DMS114 treated with DMSO at 0.1 percent for 48 hours (cell line): ENCODE results near the gene TMEM132A.

Experiments used
- DNase-seq: peaks from one replicate; lab custom pipeline; 2025; ENCODE audit not compliant: unreplicated experiment; lab: John Stamatoyannopoulos, UW

Gene TMEM132A

GRCh38 chr11:60936467-60937143 lies 12.3 kb downstream of the TMEM132A start:
- no peak for DNase-seq

- no peak for DNase-seq
Observed at GRCh38 chr11:60937144-60937527, 12.9 kb downstream of the TMEM132A start.

- no peak for DNase-seq
Observed at GRCh38 chr11:60937811-60938210, 13.6 kb downstream of the TMEM132A start.

GRCh38 chr11:60938500-60938899 lies 14.2 kb downstream of the TMEM132A start:
- no peak for DNase-seq

- DNase-seq, result no peak
Observed at GRCh38 chr11:60939301-60939700, 15.0 kb downstream of the TMEM132A start.

GRCh38 chr11:60939855-60940254 lies 15.6 kb downstream of the TMEM132A start:
- DNase-seq, result no peak

GRCh38 chr11:60941371-60942119 lies 17.3 kb downstream of the TMEM132A start:
- no peak for DNase-seq

- no peak for DNase-seq
Observed at GRCh38 chr11:60942219-60942618, 18.0 kb downstream of the TMEM132A start.

GRCh38 chr11:60942970-60943565 lies 18.8 kb downstream of the TMEM132A start:
- DNase-seq, result no peak

- no peak for DNase-seq
Observed at GRCh38 chr11:60944490-60945294, 20.4 kb downstream of the TMEM132A start.

GRCh38 chr11:60945295-60945667 lies 21.0 kb downstream of the TMEM132A start:
- DNase-seq, result no peak

GRCh38 chr11:60946601-60947264 lies 22.5 kb downstream of the TMEM132A start:
- no peak for DNase-seq

GRCh38 chr11:60947700-60948099 lies 23.4 kb downstream of the TMEM132A start:
- DNase-seq, result no peak

- DNase-seq, result no peak
Observed at GRCh38 chr11:60948250-60948649, 24.0 kb downstream of the TMEM132A start.

GRCh38 chr11:60950024-60950423 lies 25.8 kb downstream of the TMEM132A start:
- no peak for DNase-seq

- DNase-seq, result no peak
Observed at GRCh38 chr11:60950933-60951605, 26.8 kb downstream of the TMEM132A start.

GRCh38 chr11:60951606-60951903 lies 27.3 kb downstream of the TMEM132A start:
- DNase-seq, result no peak

GRCh38 chr11:60951904-60952741 lies 27.9 kb downstream of the TMEM132A start, which contains the start of gene SLC15A3:
Gene SLC15A3, minus strand, starts transcription at chr11:60952176. Its CDS starts 625 bp downstream, at chr11:60951551.
- DNase-seq, result no peak

- no peak for DNase-seq
Observed at GRCh38 chr11:60952742-60953170, 28.5 kb downstream of the TMEM132A start.
